Spleen (tissue), 7 donors: Measurements from ENCODE around the gene KPNA3.

Experiments
- POLR2AphosphoS5 ChIP-seq, 3 donors: sonication (generic); formaldehyde crosslinking; IDR thresholded peaks; one replicate each; pipeline ENCODE4 v1.5.1; 2017; ENCODE audit warnings: antibody characterized with exemption in 3 of 3
- TF ChIP-seq, protein P1 (sequence below), 11 experiments: fragments of 200-600 bp in 7 of 11; fragments of 450-650 bp in 4 of 11; sonication (generic) in 4 of 11; IDR thresholded peaks in 8 of 11; conservative IDR thresholded peaks in 3 of 11; 1 replicate in 7 of 11; 2 replicates in 4 of 11; pipeline versions ENCODE4 v1.4.0 to v1.8.0; 2016 to 2021; ENCODE audit warnings: antibody characterized with exemption in 11 of 11, inconsistent platforms in 4 of 11, mild to moderate bottlenecking in 1 of 11
- donor health status: DM: no; HTN: no; CAD: no; lungs with moderate emphysema.
- donor health status: DM: no; HTN: no; CAD: no.
- donor health status: DM: no; HTN: no; CAD: no.

DNA sequence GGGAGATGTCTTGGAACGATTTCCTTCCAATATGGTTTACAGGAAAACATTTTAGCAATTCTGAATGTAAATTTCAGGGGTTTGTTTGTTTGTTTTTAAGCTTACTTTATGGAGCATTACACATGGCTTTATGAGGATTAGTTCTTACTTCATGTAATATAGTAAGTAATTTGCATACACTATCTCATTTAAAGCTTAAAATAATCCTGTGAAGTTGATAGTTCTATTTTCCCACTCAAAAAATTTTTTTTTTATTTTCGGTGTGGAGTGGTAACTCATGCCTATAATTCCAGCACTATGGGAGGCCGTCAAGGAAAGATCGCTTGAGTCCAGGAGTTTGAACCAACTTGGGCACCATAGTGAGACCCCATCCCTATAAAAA is 19.0 kb upstream of the KPNA3 start:
- TF ChIP-seq, protein P1, sequence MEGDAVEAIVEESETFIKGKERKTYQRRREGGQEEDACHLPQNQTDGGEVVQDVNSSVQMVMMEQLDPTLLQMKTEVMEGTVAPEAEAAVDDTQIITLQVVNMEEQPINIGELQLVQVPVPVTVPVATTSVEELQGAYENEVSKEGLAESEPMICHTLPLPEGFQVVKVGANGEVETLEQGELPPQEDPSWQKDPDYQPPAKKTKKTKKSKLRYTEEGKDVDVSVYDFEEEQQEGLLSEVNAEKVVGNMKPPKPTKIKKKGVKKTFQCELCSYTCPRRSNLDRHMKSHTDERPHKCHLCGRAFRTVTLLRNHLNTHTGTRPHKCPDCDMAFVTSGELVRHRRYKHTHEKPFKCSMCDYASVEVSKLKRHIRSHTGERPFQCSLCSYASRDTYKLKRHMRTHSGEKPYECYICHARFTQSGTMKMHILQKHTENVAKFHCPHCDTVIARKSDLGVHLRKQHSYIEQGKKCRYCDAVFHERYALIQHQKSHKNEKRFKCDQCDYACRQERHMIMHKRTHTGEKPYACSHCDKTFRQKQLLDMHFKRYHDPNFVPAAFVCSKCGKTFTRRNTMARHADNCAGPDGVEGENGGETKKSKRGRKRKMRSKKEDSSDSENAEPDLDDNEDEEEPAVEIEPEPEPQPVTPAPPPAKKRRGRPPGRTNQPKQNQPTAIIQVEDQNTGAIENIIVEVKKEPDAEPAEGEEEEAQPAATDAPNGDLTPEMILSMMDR (IDR thresholded peaks at IDR 0.05 in 8 of 11, conservative IDR thresholded peaks at IDR 0.05 in 3 of 11) = no peak
- no peak for TF ChIP-seq POLR2AphosphoS5 (IDR thresholded peaks at IDR 0.05)
